ENCODE data around the gene CHKB. TPM values are rescaled to one million over a fixed set of nuclear protein-coding genes. Genes with fewer than 3 reads are reported as not detected.
A peak's percentile ranks its signal among the peaks of the same experiment; 100 is the strongest.

CHKB gene
- total RNA-seq, 1 donor from 2014 or later = 147 TPM

DNA sequence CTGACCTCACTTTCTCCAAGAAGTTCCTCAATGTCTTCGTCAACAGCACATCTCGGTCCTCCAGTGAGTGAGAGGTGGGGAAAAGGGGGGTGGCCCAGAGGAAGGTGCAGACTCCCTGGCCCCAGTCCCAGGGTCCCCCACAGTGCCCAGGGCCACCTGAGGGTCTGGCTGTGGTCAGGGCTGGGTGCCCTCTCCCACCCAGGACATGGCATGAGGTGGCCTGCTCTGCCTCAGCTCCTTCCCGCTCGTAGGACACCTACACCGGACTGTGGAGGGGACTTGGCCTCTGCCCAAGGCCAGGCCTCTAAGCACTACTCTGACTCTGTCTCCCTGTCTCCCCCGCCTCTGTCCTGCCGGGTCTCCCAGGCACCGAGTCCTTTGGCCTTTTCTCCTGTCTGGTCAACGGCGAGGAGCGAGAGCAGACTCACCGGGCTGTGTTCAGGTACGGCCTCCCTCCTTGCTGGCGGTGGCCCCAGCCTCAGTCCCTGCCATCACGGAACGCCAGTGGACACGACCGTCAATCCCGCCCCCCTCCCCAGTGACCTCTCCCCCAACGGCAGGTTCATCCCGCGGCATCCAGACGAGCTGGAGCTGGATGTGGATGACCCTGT, 22.5 kb upstream of the CHKB start:
- peaks cover 14% of the 10 kb centered on the region for H3K4me1 Mint-ChIP-seq (ENCODE audit: low read depth, unreplicated experiment)
- peaks cover 17% of the 10 kb centered on the region for H3K9me3 Mint-ChIP-seq (ENCODE audit: unreplicated experiment)
- H3K36me3 Mint-ChIP-seq (ENCODE audit: unreplicated experiment) = peaks cover 5% of the 10 kb centered on the region
- no peak overlapping the region for H3K4me3 Mint-ChIP-seq (ENCODE audit: unreplicated experiment)
- no peak overlapping the region for H3K27ac Mint-ChIP-seq (ENCODE audit: unreplicated experiment)
- TF ChIP-seq, protein P1, sequence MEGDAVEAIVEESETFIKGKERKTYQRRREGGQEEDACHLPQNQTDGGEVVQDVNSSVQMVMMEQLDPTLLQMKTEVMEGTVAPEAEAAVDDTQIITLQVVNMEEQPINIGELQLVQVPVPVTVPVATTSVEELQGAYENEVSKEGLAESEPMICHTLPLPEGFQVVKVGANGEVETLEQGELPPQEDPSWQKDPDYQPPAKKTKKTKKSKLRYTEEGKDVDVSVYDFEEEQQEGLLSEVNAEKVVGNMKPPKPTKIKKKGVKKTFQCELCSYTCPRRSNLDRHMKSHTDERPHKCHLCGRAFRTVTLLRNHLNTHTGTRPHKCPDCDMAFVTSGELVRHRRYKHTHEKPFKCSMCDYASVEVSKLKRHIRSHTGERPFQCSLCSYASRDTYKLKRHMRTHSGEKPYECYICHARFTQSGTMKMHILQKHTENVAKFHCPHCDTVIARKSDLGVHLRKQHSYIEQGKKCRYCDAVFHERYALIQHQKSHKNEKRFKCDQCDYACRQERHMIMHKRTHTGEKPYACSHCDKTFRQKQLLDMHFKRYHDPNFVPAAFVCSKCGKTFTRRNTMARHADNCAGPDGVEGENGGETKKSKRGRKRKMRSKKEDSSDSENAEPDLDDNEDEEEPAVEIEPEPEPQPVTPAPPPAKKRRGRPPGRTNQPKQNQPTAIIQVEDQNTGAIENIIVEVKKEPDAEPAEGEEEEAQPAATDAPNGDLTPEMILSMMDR (IDR thresholded peaks at IDR 0.05; ENCODE audit: partially characterized antibody, unreplicated experiment) = no peak
- H3K27me3 Mint-ChIP-seq (ENCODE audit: unreplicated experiment) = peaks cover 20% of the 10 kb centered on the region
- no peak for DNase-seq

DNA sequence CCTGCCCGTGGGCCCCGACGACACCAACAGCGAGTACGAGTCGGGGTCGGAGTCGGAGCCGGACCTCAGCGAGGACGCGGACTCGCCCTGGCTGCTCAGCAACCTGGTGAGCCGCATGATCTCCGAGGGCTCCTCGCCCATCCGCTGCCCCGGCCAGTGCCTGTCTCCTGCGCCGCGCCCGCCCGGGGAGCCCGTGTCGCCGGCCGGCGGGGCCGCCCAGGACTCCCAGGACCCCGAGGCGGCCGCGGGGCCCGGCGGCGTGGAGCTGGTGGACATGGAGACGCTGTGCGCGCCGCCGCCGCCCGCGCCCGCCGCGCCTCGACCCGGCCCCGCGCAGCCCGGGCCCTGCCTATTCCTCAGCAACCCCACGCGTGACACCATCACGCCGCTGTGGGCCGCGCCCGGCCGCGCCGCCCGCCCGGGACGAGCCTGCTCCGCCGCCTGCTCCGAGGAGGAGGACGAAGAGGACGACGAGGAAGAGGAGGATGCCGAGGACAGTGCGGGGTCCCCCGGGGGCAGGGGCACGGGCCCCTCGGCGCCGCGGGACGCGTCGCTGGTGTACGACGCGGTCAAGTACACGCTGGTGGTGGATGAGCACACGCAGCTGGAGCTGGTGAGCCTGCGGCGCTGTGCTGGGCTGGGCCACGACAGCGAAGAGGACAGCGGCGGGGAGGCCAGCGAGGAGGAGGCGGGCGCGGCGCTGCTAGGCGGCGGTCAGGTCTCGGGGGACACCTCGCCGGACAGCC, 21.8 kb upstream of the CHKB start:
- Mint-ChIP-seq H3K4me3 (ENCODE audit: unreplicated experiment) (no peak overlapping the region), H3K9me3 (ENCODE audit: unreplicated experiment) (peaks cover 19% of the 10 kb centered on the region), H3K27me3 (ENCODE audit: unreplicated experiment) (peaks cover 25% of the 10 kb centered on the region), H3K27ac (ENCODE audit: unreplicated experiment) (no peak overlapping the region), H3K36me3 (ENCODE audit: unreplicated experiment) (peaks cover 9% of the 10 kb centered on the region), H3K4me1 (ENCODE audit: low read depth, unreplicated experiment) (peaks cover 17% of the 10 kb centered on the region)
- TF ChIP-seq, protein P1 (IDR thresholded peaks at IDR 0.05; ENCODE audit: partially characterized antibody, unreplicated experiment) = no peak
- DNase-seq = no peak

DNA sequence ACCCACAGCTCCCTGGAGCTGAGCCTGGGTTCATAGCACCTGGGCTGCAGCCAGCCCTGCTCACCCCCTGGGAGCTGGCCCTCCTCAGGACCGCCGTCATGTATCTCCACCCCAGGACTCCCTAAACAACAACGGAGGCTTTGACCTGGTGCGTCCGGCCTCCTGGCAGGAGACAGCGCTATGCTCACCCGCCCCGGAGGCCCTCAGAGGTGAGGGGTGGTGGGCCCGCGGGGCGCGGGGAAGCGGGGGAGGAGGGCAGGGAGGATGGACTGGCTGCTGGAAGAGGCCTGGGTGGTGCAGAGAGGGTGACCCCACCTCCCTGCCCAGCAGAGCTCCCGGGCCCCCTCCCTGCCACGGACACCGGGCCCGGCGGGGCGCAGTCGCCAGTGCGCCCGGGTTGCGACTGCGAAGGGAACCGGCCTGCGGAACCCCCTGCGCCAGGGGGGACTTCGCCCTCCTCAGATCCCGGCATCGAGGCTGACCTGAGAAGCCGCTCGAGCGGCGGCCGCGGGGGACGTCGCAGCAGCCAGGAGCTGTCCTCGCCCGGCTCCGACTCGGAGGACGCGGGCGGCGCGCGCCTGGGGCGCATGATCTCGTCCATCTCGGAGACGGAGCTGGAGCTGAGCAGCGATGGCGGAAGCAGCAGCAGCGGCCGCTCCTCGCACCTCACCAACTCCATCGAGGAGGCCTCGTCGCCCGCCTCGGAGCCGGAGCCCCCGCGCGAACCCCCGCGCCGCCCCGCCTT, 21.0 kb upstream of the CHKB start:
- H3K27ac Mint-ChIP-seq (ENCODE audit: unreplicated experiment) = no peak overlapping the region
- H3K36me3 Mint-ChIP-seq (ENCODE audit: unreplicated experiment) = peaks cover 9% of the 10 kb centered on the region
- H3K4me1 Mint-ChIP-seq (ENCODE audit: low read depth, unreplicated experiment) = peaks cover 17% of the 10 kb centered on the region
- DNase-seq = no peak
- H3K9me3 Mint-ChIP-seq (ENCODE audit: unreplicated experiment) = peaks cover 17% of the 10 kb centered on the region
- TF ChIP-seq, protein P1 (IDR thresholded peaks at IDR 0.05; ENCODE audit: partially characterized antibody, unreplicated experiment) = no peak
- H3K4me3 Mint-ChIP-seq (ENCODE audit: unreplicated experiment) = no peak overlapping the region
- peaks cover 25% of the 10 kb centered on the region for H3K27me3 Mint-ChIP-seq (ENCODE audit: unreplicated experiment)

DNA sequence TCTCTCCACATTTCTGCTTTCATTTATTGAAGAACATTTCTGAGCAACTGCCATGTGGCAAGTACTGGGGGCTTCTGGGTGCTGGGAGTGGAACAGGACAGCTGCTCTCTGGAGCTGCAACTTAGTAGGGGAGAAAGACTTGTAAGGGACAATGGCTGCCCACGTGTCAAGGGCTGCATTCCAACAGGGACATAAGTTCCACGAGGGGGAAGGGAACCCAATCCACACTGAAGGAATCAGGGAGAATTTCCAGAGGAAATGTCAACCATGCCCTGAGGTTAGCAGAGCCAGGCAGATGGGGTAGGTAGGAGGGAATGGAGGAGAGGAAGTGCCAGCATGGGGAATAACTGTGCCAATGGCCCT, 19.7 kb upstream of the CHKB start:
- peaks cover 17% of the 10 kb centered on the region for H3K4me1 Mint-ChIP-seq (ENCODE audit: low read depth, unreplicated experiment)
- peak overlapping the region; percentile 93 for H3K4me3 Mint-ChIP-seq (ENCODE audit: unreplicated experiment)
- no peak for DNase-seq
- peak overlapping the region; percentile 60 for H3K27ac Mint-ChIP-seq (ENCODE audit: unreplicated experiment)
- peaks cover 23% of the 10 kb centered on the region for H3K27me3 Mint-ChIP-seq (ENCODE audit: unreplicated experiment)
- H3K9me3 Mint-ChIP-seq (ENCODE audit: unreplicated experiment) = peaks cover 15% of the 10 kb centered on the region
- H3K36me3 Mint-ChIP-seq (ENCODE audit: unreplicated experiment) = peaks cover 12% of the 10 kb centered on the region
- TF ChIP-seq, protein P1 (IDR thresholded peaks at IDR 0.05; ENCODE audit: partially characterized antibody, unreplicated experiment) = no peak

All from glutamatergic neuron (in vitro differentiated cells).